Measurements from ENCODE around the gene SH2D7.

The SH2D7 gene

GRCh38 chr15:78142332-78142731, 50.0 kb downstream of the SH2D7 start:
- TF ChIP-seq CTCF (IDR thresholded peaks at IDR 0.05; ENCODE audit: extremely low read depth, insufficient read depth, missing control alignments): no peak
- in situ Hi-C loops (cut with MboI; ENCODE audit: low pct_unique_long_range_greater_than_20kb, low sequenced_read_pairs, unreplicated experiment): no loop called here
- DNase-seq (ENCODE audit: low spot score): no peak

GRCh38 chr15:78146425-78147154, 54.2 kb downstream of the SH2D7 start:
- in situ Hi-C loops (cut with MboI; ENCODE audit: low pct_unique_long_range_greater_than_20kb, low sequenced_read_pairs, unreplicated experiment): no loop called here
- no peak for TF ChIP-seq CTCF (IDR thresholded peaks at IDR 0.05; ENCODE audit: extremely low read depth, insufficient read depth, missing control alignments)
- no peak for DNase-seq (ENCODE audit: low spot score)

GRCh38 chr15:78147566-78147965, 55.2 kb downstream of the SH2D7 start:
- in situ Hi-C loops (cut with MboI; ENCODE audit: low pct_unique_long_range_greater_than_20kb, low sequenced_read_pairs, unreplicated experiment): no loop called here
- no peak for DNase-seq (ENCODE audit: low spot score)
- TF ChIP-seq CTCF (IDR thresholded peaks at IDR 0.05; ENCODE audit: extremely low read depth, insufficient read depth, missing control alignments): no peak

GRCh38 chr15:78148392-78149067, 56.2 kb downstream of the SH2D7 start:
- TF ChIP-seq CTCF (IDR thresholded peaks at IDR 0.05; ENCODE audit: extremely low read depth, insufficient read depth, missing control alignments): no peak
- no peak for DNase-seq (ENCODE audit: low spot score)
- in situ Hi-C loops (cut with MboI; ENCODE audit: low pct_unique_long_range_greater_than_20kb, low sequenced_read_pairs, unreplicated experiment): no loop called here

GRCh38 chr15:78149068-78149804, 56.9 kb downstream of the SH2D7 start, which contains the start of gene IDH3A:
IDH3A (plus strand) TSS chr15:78149362; CDS start chr15:78149404, 42 bp downstream.
- in situ Hi-C loops (cut with MboI; ENCODE audit: low pct_unique_long_range_greater_than_20kb, low sequenced_read_pairs, unreplicated experiment): no loop called here
- DNase-seq (ENCODE audit: low spot score): peak; percentile 98
- no peak for TF ChIP-seq CTCF (IDR thresholded peaks at IDR 0.05; ENCODE audit: extremely low read depth, insufficient read depth, missing control alignments)
